ENCODE results near the gene BMP4. TPM values are rescaled to one million over a fixed set of nuclear protein-coding genes. Genes with fewer than 3 reads are reported as not detected.

BMP4 gene
- total and polyA plus RNA-seq, 2 donors (not counting 1 experiment from before 2014, with no cell fraction given), result not detected

DNA sequence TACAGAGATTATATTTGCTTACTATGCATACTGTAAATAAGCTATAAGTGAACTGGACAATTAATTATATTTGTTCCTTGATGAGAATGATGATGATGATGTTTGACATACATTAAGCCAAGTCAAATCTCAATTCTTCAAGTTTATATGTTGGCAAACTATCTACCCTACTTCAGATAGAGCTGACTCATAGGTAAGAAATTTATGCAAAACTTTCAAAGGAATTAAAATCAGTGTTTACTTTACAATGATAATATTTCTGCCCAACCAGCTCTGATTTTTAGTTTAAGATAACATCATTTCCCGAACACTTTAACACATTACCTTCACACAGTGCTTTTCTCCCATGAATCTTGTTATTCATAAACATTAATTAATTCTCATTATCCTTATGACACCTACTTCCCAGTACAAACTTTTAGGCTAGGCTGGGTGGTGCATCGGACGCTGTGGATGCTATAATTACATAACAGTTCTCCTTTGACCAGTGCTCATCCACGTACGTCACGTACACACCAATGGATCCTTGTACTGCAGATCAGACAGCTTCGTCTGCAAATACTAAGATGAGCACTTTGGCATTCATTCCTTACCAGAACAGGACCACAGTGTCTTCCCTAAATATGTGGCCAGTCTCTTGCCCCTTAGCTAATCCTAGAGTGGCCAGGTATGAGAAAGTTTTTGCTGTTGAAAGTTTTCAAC is 18.3 kb downstream of the BMP4 start:
- Histone ChIP-seq H3K27me3 (replicated peaks in 1 of 4; ENCODE audit: control extremely low read depth in 1 of 4, control insufficient read depth in 3 of 4, insufficient read depth in 4 of 4, low read length in 3 of 4) (peaks cover 0 to 7% (median 2%) of the 10 kb centered on the region in 4 experiments), H3K9me3 (ENCODE audit: control extremely low read depth in 1 of 3, control insufficient read depth in 2 of 3, insufficient read depth in 1 of 3, low read length in 2 of 3) (no peaks in the 10 kb centered on the region), H4K20me1 (ENCODE audit: control insufficient read depth, insufficient read depth, low read length, poor library complexity, severe bottlenecking) (no peaks in the 10 kb centered on the region), H3K4me2 (replicated peaks; ENCODE audit: low read depth, low read length, poor library complexity, severe bottlenecking) (no peak overlapping the region), H3K36me3 (replicated peaks in 1 of 2; ENCODE audit: control extremely low read depth in 1 of 2, control insufficient read depth in 1 of 2, extremely low read depth in 1 of 2, insufficient read depth in 2 of 2, low read length in 1 of 2) (no peaks in the 10 kb centered on the region), H3K9ac (ENCODE audit: low read length) (no peak overlapping the region), H2AFZ (ENCODE audit: insufficient read depth, low read depth, low read length, poor library complexity, severe bottlenecking) (no peak overlapping the region), H3K4me1 (ENCODE audit: control insufficient read depth in 2 of 2, insufficient read depth in 2 of 2, low read length in 2 of 2) (no peaks in the 10 kb centered on the region), H3K27ac (ENCODE audit: low read length in 2 of 2) (no peak overlapping the region), H3K4me3 (ENCODE audit: control extremely low read depth in 1 of 5, extremely low read depth in 1 of 5, insufficient read depth in 1 of 5, low read depth in 2 of 5, low read length in 4 of 5) (no peak overlapping the region), H3K79me2 (ENCODE audit: control insufficient read depth, insufficient read depth, low read length) (no peaks in the 10 kb centered on the region)
- 92% methylated on average over 6 of the region's 7 CpGs for WGBS (ENCODE audit: insufficient coverage)
- ChIA-PET CTCF (interaction anchor here (0.7 to 1.9 kb wide), 2 partner anchors 8 to 9 kb away, joined by 3 to 5 read pairs; no protein-coding TSS in a partner anchor), POLR2A (no interaction called here)
- ATAC-seq (ENCODE audit: low read depth) (no peak), DNase-seq (no peak)
- Mint-ChIP-seq H3K4me1 (no peaks in the 10 kb centered on the region), H3K27me3 (peaks cover 18% of the 10 kb centered on the region), H3K4me3 (no peak overlapping the region), H3K27ac (no peak overlapping the region), H3K9me3 (ENCODE audit: insufficient read depth) (no peaks in the 10 kb centered on the region)
- intact Hi-C loops (cut with micrococcal nuclease), result loop anchor here (10.0 kb wide), 1 partner anchor 403 kb away; no protein-coding TSS in a partner anchor
- TF ChIP-seq EZH2 (IDR thresholded peaks at IDR 0.05; ENCODE audit: borderline replicate concordance, insufficient read depth, low read depth, low read length, poor library complexity, severe bottlenecking), result no peak
- TF ChIP-seq, protein P1, sequence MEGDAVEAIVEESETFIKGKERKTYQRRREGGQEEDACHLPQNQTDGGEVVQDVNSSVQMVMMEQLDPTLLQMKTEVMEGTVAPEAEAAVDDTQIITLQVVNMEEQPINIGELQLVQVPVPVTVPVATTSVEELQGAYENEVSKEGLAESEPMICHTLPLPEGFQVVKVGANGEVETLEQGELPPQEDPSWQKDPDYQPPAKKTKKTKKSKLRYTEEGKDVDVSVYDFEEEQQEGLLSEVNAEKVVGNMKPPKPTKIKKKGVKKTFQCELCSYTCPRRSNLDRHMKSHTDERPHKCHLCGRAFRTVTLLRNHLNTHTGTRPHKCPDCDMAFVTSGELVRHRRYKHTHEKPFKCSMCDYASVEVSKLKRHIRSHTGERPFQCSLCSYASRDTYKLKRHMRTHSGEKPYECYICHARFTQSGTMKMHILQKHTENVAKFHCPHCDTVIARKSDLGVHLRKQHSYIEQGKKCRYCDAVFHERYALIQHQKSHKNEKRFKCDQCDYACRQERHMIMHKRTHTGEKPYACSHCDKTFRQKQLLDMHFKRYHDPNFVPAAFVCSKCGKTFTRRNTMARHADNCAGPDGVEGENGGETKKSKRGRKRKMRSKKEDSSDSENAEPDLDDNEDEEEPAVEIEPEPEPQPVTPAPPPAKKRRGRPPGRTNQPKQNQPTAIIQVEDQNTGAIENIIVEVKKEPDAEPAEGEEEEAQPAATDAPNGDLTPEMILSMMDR (IDR thresholded peaks at IDR 0.05), result no peak

DNA sequence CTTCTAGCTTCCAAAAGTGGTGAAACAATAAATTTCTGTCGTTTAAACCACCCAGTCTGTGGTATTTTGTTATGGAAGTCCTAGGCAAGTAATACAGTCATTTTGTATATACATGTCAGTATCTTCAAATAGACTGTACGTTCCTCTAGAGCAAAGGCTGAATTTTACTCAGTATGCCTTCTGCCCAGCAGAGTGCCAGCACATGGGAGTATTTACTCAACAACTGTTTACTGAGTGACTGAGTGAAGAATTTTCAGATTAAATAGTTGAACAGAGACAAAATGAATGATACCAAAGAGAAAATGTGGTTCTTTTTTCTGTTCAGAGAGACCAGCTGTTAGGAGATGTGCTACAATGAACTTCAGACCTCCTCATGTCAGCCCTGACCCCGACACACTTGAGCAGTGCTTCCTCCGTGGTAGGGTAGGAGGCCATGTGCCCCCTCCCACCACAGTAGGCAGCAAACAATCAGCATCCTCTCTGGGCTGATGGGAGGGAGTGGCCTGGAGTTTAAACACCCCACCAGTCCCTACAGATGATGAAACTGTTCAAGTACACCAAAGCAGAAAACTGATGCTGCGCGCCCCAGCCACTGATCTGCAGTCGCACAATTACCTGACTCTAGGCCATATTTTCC is 21.7 kb downstream of the BMP4 start:
- Histone ChIP-seq H3K9ac (ENCODE audit: low read length) (no peak overlapping the region), H3K27ac (ENCODE audit: low read length in 2 of 2) (no peak overlapping the region), H3K4me3 (ENCODE audit: control extremely low read depth in 1 of 5, extremely low read depth in 1 of 5, insufficient read depth in 1 of 5, low read depth in 2 of 5, low read length in 4 of 5) (no peak overlapping the region), H3K4me2 (replicated peaks; ENCODE audit: low read depth, low read length, poor library complexity, severe bottlenecking) (no peak overlapping the region), H3K36me3 (replicated peaks in 1 of 2; ENCODE audit: control extremely low read depth in 1 of 2, control insufficient read depth in 1 of 2, extremely low read depth in 1 of 2, insufficient read depth in 2 of 2, low read length in 1 of 2) (no peaks in the 10 kb centered on the region), H3K9me3 (ENCODE audit: control extremely low read depth in 1 of 3, control insufficient read depth in 2 of 3, insufficient read depth in 1 of 3, low read length in 2 of 3) (no peaks in the 10 kb centered on the region), H3K4me1 (ENCODE audit: control insufficient read depth in 2 of 2, insufficient read depth in 2 of 2, low read length in 2 of 2) (no peaks in the 10 kb centered on the region), H3K79me2 (ENCODE audit: control insufficient read depth, insufficient read depth, low read length) (no peaks in the 10 kb centered on the region), H2AFZ (ENCODE audit: insufficient read depth, low read depth, low read length, poor library complexity, severe bottlenecking) (no peak overlapping the region), H3K27me3 (replicated peaks in 1 of 4; ENCODE audit: control extremely low read depth in 1 of 4, control insufficient read depth in 3 of 4, insufficient read depth in 4 of 4, low read length in 3 of 4) (no peaks in the 10 kb centered on the region), H4K20me1 (ENCODE audit: control insufficient read depth, insufficient read depth, low read length, poor library complexity, severe bottlenecking) (no peaks in the 10 kb centered on the region)
- DNase-seq (no peak), ATAC-seq (ENCODE audit: low read depth) (no peak)
- H3K27me3 Mint-ChIP-seq, result peaks cover 2% of the 10 kb centered on the region
- no peaks in the 10 kb centered on the region for H3K4me1 Mint-ChIP-seq
- no CpG with 5 or more reads among the region's 7 CpGs for WGBS (ENCODE audit: insufficient coverage)
- H3K9me3 Mint-ChIP-seq (ENCODE audit: insufficient read depth), result no peaks in the 10 kb centered on the region
- H3K27ac Mint-ChIP-seq, result no peak overlapping the region
- intact Hi-C loops (cut with micrococcal nuclease), result loop anchor here (10.0 kb wide), 1 partner anchor 400 kb away; no protein-coding TSS in a partner anchor
- H3K4me3 Mint-ChIP-seq, result no peak overlapping the region
- TF ChIP-seq, protein P1 (IDR thresholded peaks at IDR 0.05), result no peak
- TF ChIP-seq EZH2 (IDR thresholded peaks at IDR 0.05; ENCODE audit: borderline replicate concordance, insufficient read depth, low read depth, low read length, poor library complexity, severe bottlenecking), result no peak
- ChIA-PET POLR2A (no interaction called here), CTCF (no interaction called here)
